GM18499 (cell line): ENCODE measurements around the gene IFFO2.
"Not testable (repeated sequence)": the region's sequence is repeated elsewhere in the genome, so short reads cannot be mapped to it uniquely, and the experiment has no call there.

Source experiments
- ATAC-seq: cut with Tn5 transposase; IDR thresholded peaks from one replicate; pipeline ENCODE4 v1.9.1; 2021; ENCODE audit warnings: moderate number of reproducible peaks; ENCODE audit not compliant: insufficient read depth, unreplicated experiment

IFFO2 gene

DNA sequence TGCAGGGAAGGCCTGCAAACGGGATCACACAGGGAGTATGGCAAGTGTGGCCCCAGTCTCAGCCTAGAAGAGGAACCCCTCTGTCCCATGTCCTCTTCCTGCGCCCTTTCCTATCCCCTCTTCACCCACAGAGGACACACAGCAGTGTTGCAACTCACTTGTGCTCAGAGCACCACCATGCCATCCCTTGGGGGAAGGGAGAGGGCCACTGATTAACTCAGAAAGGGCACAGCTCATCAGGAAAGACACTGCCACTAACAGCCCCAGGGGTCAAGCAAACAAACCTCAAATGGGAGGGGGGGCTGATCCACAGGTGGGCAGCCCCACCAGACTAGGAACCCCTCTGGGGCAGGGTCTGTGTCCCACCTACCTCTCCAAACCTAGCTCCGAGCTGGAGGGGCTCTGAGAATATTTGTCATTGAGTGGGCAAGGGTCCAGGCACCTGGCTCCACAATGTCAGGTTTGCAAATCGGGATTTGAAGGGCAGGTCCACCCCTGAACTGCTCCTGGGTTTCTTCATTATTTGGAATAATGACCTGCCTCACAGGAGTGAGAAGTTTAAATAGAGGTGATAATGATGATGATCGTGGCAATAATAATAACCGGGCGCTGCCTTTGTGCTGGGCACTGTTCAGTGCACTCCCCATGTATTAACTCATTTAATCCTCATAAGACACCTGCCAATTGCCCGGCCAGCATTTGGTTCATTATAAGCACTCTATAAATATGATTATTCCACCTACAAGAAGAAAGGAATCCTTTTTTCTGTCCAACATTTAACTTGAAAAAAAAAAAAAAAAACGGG is 55.1 kb downstream of the IFFO2 start:
- no peak for ATAC-seq

DNA sequence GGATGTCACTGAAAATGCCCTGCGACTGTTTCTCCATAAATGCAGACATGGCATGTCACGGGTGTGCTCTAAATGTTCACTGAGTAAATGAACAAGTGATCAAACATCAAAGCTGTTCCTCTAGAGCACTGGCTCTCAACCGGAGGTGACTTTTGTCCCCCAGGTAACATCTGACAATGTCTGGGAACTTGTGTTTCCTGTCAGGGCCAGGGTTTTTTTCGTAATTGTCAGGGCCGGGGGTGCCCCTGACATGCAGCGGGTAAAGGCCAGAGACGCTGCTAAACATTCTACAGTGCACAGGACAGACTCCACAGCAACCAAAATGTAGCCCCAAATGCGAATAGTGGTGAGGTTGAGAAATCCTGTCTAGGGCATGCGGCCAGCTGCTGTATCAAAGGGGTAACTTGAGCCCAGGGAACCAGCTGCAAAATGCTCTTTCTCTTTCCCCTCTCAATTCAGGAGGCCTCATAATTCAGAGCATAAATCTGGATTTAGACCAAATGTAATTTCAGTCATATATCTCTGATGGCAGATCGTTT is 56.1 kb downstream of the IFFO2 start:
- no peak for ATAC-seq

DNA sequence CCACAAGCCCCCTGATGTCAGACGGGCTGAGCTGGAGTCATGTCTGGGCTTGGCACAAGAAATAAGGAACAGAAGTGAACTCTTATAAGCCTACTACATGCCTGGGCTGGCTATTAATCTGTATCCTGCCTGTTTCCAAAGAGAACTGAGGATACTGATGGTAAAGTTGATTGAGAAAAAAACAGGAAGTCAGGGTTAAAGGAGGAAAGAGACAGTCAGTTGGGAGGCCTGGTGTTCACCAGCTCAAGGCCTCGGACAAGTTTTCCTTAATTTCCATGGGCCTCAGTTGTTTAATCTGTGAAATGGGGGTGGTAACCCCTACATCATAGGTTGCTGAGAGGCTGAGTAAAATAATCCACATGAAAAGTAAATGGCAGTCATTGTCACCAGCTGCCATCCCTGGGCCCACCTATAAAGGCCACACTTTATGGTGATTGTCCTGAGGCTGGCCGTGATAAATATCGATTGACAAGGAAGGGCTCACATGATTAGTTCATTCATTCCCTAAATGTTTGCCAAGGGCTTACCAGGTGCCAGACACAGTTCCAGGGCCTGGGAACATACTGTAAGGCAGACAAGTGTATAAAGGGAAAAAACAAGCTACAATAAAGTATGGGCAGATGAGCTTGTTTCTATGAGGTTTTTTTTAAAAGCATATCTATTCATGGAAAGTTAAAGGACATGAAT is 57.0 kb downstream of the IFFO2 start:
- no peak for ATAC-seq

DNA sequence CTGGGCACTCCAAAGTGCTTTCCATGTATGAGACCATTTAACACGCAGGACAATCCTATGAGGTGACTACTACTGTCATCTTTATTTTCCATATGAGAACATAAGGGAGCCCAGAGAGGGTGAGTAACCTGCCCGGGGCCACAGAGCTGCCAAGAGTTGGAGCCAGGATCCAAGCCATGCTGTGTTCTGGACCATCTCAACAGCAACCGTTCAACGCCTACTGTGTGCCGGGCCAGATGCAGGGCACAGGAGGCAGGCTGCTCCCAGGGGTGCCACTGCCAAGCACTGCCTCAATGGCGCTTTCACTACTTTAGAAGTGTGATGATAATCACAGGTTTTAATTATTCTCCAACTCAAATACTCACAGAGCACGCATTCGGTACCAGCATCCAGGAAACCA is 57.9 kb downstream of the IFFO2 start:
- no peak for ATAC-seq

DNA sequence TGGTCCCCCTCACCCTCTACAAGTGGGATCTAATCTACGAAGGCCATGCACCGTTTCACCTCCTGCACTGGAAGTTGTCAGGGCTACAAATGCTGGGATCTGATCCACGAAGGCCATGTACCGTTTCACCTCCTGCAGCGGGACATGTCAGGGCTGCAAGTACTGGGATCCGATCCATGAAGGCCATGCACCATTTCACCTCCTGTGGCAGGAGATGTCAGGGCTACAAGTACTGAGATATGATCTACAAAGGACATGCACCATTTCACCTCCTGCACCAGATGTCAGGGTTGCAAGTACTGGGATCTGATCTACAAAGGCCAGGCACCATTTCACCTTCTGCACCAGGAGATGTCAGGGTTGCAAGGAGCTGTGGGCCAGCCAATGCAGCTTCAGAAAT is 61.2 kb downstream of the IFFO2 start:
- no peak for ATAC-seq

DNA sequence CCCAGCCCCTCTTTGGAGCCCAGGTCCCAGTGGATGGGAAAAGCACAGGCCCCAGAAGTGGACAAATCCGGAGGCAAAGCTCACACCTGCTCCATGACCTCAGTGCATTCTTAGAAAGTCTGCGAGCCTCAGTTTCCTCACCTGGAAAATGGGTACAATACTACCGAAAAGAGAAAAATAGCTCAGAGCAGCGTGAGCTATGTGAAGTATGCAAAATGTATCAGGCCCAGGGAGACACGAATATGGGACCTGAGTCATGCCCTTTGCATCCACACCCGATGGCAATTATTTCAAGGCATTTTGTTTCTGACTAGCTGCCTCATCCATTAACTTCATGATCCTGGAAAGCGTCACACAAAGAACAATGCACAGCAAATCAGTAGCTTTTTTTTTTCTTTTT is 63.4 kb downstream of the IFFO2 start:
- no peak for ATAC-seq

DNA sequence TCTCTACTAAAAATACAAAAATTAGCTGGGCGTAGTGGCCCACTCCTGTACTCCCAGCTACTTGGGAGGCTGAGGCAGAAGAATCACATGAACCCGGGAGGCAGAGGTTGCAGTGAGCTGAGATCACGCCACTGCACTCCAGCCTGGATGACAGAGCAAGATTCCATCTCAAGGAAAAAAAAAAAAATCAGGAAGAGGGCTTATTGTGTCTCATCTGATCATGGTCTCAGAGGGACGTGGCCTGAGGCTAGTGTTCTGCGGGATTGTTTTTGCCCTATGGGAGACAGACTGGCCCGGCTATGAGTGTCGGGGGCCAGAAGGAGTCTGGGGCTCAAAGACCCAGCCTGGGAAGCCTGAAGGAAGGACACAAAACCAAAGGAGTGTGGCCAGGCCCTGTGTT is 64.6 kb downstream of the IFFO2 start:
- not testable (repeated sequence) for ATAC-seq

DNA sequence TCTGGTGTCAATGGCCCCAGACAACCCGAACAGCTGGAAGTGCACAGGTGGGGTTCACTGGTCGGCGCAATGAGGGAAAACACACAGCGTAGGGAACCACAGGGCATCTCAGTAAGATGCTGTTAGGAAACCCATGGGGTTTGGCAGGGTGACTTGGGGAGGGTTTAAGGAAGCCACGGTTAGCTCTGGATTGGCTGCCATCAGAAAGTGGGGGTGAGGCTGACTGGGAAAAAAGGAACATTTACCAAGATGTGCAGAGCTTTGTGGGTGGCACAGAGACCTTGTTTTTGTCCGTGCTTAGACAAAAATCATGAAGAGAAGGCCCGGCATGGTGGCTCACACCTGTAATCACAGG is 65.1 kb downstream of the IFFO2 start:
- no peak for ATAC-seq

DNA sequence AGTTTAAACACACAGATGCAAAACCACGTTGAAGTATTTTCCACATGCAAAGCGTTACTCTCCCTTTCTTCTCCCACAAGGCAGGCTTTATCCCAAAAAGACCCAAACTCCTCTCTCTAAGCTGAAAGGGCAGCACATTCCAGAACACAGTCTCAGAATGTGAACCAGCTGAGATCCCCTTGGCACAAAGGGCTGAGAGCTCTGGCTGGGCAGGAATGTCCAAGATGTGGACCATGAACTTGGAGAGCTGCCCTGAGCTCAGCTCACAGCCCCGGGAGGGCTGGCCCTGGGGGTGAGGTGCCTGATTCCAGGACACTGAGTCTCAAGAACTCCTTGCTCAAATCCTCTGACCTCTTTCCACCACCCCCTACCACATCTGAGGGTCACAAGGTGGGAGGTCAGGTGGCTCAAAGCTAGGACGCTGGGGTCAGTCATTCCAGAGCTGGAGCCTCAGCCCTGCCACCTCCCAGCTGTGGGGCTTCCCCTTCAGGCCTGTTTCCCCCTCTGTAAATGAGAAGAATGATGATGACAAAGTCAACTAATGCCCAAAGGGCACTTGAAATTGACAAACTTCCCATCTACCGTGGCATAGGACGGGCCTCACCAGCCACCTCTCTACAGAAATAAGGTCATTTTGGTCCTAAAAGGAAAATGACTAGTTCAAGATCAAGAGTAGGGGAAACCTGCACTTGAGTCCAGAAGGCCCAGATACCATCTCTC is 65.6 kb downstream of the IFFO2 start:
- ATAC-seq = no peak

DNA sequence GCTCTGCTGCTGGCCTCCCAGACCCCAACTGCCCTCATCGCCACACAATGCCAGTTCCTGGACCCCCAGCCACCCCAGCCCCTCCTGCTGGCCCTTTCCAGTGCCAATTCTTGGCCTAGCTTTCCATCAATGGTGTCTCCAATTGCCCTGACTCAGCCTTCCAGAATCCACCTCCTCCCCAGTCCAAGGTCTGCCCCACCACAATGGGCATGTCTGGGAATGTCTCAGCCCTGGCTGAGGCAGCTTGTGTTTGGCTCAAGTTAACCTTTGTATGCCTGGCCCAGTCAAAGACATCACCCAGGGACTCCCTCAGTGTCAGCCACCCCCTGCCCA is 70.5 kb downstream of the IFFO2 start:
- no peak for ATAC-seq

DNA sequence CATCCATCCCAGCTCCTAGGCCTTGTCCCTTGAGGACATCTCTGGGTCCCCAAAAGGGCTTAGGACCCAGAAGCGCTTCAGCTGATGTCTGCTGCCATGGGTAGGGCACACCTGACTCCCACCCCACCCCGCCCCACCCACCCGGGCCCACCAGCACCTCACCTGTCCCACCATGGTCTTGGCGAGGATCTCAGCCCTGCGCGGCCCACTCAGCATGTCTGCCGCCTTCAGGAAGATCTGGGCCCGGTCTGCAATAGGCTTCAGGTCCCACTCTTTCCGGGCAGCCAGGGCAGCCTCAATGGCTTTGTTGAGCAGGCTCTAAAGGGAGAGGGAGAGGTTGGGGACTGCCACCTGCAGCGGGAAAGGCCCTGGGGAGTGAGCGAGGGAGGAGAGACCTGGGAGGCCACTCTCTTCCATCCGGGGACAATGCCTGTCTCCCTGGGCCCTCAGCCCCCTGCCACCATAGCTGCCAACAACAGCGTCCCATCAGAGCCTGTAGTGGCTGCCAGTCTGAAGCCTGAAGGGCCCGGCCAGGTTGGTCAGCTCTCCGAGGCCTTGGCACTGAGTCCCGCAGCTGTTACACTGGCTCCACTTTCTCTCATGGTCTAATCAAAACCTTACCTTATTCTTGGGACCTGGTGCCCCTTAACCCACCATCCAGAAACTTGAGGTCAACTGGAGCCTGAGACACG is 71.0 kb downstream of the IFFO2 start:
- ATAC-seq = no peak

DNA sequence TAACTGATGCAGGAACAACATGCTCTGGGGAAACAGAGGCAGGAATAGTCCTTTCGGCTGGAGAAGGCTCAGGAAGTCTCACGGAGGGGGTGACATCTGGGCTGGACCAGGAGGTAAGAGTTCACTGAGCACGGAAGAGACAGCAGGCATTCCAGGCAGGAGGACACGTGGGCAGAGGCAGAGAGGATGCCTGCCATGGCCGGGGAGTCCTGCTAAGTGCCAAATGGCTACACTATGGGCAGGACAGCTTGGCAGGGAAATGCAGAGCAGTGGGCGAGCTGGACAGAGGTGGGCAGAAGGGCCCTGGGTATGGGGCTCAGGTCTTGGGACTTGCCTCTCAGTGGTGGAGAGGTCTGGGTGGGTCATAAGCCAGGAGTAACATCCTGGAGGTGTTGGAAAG is 71.7 kb downstream of the IFFO2 start:
- ATAC-seq = no peak

DNA sequence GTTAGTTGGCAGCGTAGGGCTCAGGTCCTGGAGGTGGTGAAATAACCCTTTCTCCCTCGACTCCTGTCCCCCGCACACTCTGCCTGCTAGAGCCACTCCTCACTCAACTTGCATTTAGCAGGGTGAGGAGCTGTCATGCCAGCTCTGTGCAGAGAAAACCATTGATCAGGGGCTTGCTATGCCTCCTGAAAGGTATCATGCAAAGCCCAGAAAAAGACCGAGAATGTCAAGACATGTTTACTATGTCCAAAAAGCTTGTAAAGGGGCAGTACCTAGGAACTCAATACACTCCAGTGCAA is 72.1 kb downstream of the IFFO2 start:
- no peak for ATAC-seq

DNA sequence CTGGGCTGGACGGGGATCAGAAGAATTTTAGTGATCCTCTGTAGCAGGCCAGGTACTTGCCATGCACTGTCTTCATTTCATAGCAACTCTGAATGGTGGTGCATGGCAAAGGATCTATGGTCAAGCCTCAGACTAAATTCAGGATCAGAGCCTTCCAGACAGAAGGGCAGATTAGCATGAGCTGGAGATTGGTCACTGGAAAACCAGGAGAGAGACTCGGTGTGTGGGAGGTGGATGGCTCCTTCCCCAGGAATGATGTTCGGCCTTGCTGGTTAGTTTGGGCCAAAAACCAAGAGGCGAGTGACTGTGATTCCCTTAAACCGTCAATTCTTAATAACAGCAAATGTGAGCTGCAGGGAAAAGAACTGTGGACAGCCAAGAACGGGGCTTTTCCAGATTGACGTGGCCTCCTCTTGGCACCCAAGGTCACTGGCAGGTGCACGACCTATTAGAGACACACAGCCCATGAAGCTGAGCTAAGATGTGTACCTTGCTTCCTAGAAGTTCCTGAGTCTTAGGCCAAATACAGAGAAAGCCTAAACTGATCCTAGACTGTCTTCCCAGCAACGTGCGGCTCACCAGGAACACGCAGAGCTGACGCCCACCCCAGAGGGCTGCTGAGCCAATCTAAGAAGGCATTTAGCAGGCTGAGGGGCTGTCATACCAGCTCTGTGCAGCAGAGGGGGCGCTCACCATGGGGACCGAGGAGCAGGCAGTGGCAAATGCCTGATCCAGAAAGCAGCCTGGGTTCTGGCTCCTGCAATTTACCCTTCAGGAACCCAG is 72.6 kb downstream of the IFFO2 start:
- ATAC-seq = no peak

DNA sequence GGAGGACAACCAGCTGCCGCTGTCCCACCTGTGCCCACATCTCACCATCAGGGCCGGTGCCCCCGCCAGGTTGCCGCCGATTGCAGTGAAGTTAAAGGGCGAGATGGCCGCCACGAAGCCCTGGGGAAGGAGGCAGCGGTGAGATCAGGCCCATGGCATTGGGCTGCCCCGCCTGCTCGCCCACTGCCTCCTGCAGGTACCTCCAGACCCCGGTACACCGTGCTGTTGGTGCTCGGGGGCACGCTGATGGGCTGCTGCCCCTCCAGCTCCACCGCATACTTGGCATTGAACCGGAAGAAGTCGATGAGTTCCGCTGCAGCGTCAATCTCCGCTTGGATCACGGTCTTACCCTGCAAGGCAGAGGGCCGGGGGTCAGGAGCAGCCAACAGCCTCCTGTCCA is 73.4 kb downstream of the IFFO2 start:
- no peak for ATAC-seq

DNA sequence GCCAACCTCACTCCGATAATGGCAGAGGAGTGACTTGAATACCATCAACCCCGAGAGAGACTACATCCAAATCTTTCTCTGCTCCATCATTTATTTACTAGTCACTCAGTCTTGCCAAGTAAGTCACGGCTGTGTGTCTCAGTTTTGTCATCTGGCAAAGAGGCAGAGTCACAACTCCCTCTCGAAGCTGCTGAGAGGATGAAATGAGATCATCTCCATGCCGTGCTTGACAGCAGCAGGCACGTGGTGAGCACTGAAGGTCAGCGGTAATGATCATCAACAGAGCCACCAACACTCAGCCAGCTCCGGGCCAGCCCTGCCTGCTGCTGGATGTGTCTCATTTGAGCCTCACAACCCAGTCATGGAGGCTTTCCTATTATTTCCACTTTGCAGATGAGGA is 74.0 kb downstream of the IFFO2 start:
- ATAC-seq = no peak

DNA sequence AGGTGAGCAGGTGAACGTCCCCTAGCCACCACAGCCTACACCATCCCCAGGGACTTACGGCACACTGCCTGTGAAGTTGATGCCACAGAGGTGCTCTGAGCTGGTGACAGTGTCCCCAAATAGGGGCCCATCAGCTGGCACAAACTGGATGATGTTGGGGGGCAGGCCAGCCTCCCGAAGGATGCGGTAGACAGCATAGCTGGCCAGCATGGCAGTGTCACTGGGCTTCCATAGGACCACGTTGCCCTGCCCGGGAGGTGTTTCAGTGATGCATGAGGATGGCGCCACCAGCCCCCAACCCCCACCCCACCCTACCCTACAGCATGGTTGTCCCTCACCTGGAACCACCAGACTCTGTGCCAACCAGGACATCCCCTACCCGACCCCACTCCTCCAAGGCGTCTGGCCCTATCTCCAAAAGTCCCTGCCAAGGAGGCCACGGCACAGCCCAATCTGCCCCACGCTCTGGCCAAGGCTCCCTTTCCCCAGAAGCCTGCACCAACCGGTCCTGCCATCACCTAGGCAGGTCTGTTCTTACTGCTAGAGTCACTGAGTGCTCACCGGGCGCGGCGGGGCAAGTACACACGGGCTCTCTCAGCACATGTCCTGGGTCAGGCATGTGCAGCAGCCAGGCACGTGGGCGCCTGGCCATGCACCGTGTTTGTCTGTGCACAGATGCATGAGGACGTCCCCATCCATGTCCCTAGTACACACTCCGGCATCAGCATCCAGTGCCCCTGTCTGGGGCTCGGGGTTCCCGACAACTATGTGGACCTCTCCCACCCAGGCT is 74.6 kb downstream of the IFFO2 start:
- no peak for ATAC-seq

DNA sequence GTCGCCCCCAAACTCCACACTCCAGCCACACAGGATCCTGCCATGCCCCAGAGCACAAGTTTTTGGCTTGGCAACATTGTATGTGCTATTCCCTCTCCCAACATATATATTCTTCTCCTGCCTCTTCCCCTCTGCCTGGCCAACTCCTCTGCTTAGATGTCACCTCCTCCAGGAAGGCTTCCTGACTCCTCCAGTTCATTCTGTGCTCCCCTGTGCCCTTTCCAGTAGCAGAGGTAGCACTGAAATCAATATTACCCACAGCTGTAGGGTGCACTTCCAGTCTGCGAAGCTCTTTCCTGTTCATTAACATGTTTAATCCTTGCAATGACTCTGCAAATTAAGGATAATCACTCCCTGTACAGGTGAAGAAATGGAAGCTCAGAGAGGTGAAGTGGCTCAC is 75.3 kb downstream of the IFFO2 start:
- no peak for ATAC-seq

DNA sequence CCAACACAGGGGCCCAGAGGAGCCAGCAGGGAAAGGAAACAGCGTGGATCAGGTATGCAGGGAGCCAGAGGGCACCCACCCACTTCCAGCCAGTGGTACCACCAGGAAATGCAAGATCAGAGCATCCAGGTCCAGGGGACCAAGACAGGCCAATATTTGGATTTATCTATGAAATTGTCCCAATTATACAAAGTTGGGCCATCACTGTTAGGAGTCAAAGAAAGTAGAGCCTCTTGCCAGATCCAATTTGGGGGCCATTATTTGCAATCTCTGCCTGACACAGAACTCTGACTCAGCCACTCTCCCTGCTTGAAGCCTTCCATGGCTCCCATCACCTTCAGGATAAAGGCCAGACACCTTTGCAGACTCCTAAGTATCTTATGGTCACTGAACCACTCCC is 75.9 kb downstream of the IFFO2 start:
- no peak for ATAC-seq
